Stimulated activated CD4-positive, alpha-beta T cell treated with anti-CD3 and anti-CD28 coated beads, TNF-alpha, amount 100 ng/mL, for 4 hours (primary cell): ENCODE results near the gene GSTA2.
"Not testable (repeated sequence)": the region's sequence is repeated elsewhere in the genome, so short reads cannot be mapped to it uniquely, and the experiment has no call there.

Source experiments
- DNase-seq, 3 experiments: peaks; one replicate each; pipeline ENCODE4 v3.0.0-alpha.2; 2020; ENCODE audit warnings: low read depth in 3 of 3

The GSTA2 gene

GRCh38 chr6:52725535-52726192 lies 37.6 kb downstream of the GSTA2 start:
- DNase-seq = no peak

DNA sequence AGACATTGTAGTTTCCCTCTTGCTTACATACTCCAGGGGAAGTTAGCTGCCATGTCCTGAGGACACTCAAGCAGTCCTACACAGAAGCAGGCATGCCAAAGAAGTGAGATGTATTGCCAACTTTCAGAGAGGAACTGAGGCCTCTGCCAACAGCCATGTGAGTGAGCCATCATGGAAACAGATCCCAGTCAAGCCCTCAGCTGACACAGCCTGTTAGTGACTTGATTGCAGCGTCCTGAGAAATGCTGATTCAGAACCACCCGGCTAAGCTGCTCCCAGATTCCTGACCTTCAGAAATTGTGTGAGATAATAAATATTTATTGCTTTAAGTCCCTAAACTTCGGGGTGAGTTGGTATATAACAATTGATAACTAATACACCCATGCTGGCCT lies 38.1 kb downstream of the GSTA2 start:
- no peak for DNase-seq

GRCh38 chr6:52724406-52725121 lies 38.7 kb downstream of the GSTA2 start:
- DNase-seq = peak in 2 of 3 experiments; percentile 9 to 10

GRCh38 chr6:52724042-52724405 lies 39.3 kb downstream of the GSTA2 start:
- no peak for DNase-seq

GRCh38 chr6:52720321-52720720 lies 43.0 kb downstream of the GSTA2 start:
- DNase-seq = no peak

- DNase-seq = no peak
Measured at GRCh38 chr6:52718550-52718949, 44.7 kb downstream of the GSTA2 start.

- DNase-seq = not testable (repeated sequence)
Measured at GRCh38 chr6:52714761-52715160, 48.5 kb downstream of the GSTA2 start.

DNA sequence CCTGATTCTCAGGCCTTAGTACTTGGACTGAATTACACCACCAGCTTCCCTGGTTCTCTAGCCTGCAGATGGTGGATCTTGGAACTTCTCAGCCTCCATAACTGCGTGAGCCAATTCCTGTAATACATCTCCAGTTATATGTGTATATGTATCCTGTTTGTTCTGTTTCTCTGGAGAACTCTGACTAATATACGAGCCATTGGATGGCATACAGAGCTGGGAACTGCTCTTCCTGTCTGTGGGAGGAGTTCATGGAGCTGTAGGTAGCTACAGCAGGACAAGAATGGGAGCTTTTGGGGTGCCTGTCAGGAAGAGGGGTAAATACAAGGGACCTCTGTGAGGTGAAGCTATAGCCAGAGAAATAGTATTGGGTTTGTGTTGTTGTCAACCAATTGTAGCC lies 51.1 kb downstream of the GSTA2 start:
- DNase-seq = no peak

GRCh38 chr6:52707963-52708680 lies 55.2 kb downstream of the GSTA2 start:
- no peak for DNase-seq

DNA sequence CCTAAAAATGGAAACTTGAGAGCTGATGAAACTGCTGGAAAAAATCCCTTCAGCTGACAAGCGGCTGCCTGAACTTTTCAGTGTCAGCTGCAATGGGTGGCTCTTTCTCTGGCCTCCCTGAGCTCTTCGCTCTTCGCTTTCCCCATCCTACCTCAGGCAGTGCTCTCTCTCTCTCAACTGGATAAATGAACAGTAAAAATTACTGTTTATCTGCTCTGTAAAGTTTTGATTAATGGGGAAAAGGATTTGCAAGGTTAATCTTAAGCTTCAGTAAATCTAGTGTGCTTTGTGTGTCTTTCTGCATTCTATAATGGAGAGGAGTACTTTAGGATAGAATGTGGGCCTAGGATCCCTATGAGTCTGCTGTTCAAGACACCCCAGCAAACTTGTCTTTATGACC lies 57.3 kb downstream of the GSTA2 start:
- DNase-seq = no peak

DNA sequence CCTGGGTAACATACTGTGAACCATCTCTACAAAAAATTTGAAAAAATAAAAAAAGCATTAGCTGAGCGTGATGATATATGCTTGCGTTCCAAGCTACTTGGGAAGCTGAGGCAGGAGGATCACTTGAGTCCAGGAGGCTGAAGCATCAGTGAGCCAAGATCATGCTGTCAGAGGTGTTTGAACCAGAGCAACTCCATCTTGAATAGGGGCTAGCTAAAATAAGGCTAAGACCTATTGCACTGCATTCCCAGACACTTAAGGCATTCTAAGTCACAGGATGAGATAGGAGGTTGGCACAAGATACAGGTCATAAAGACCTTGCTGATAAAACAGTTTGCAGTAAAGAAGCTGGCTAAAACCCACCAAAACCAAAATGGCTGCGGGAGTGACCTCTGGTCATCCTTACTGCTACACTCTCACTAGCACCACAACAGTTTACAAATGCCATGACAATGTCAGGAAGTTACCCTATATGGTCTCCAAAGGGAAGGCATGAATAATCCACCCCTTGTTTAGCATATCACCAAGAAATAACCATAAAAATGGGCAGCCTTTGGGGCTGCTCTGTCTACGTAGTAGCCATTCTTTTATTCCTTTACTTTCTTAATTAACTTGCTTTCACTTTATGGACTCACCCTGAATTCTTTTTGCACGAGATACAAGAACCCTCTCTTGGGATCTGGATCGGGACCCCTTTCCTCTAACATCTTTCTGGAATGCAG lies 58.3 kb downstream of the GSTA2 start:
- not testable (repeated sequence) for DNase-seq

- DNase-seq = no peak
Measured at GRCh38 chr6:52704060-52704459, 59.2 kb downstream of the GSTA2 start.
